GM19239 (cell line): ENCODE results near the gene PCDHA12.
"Not testable (repeated sequence)": the region's sequence is repeated elsewhere in the genome, so short reads cannot be mapped to it uniquely, and the experiment has no call there.

Experiments
- DNase-seq: peaks from one replicate; pipeline ENCODE4 v3.0.0; 2011; ENCODE audit warnings: low spot score; ENCODE audit not compliant: insufficient read length
- FAIRE-seq: peaks from 2 replicates; lab custom pipeline; 2011; peaks lifted over from hg19 to GRCh38; lab: Jason Lieb, UNC

Gene PCDHA12

GRCh38 chr5:140855772-140856674 lies 19.1 kb upstream of the PCDHA12 start, which contains the start of gene PCDHA10:
PCDHA10 (plus strand) TSS chr5:140855897; CDS start chr5:140856049, 152 bp downstream.
- DNase-seq (no peak), FAIRE-seq (no peak)

GRCh38 chr5:140857177-140857986 lies 17.7 kb upstream of the PCDHA12 start:
- DNase-seq: no peak
- FAIRE-seq: no peak

- no peak for FAIRE-seq
Observed at GRCh38 chr5:140857987-140858240, 17.2 kb upstream of the PCDHA12 start.

GRCh38 chr5:140862441-140863295 lies 12.4 kb upstream of the PCDHA12 start:
- DNase-seq (no peak), FAIRE-seq (no peak)

More at GRCh38 chr5:140857987-140858240, 17.2 kb upstream of the PCDHA12 start:
- no peak for DNase-seq

- FAIRE-seq (no peak), DNase-seq (no peak)
Observed at GRCh38 chr5:140868721-140869554, 6.2 kb upstream of the PCDHA12 start, which contains the start of gene PCDHA11. PCDHA11 (plus strand) TSS chr5:140868957; CDS start chr5:140869104, 147 bp downstream.

- FAIRE-seq: no peak
- no peak for DNase-seq
Observed at GRCh38 chr5:140869555-140869886, 5.6 kb upstream of the PCDHA12 start.

- no peak for FAIRE-seq
- no peak for DNase-seq
Observed at GRCh38 chr5:140870221-140871201, 4.6 kb upstream of the PCDHA12 start.

- FAIRE-seq, DNase-seq: not testable (repeated sequence)
Observed at GRCh38 chr5:140876541-140877261, 1.6 kb downstream of the PCDHA12 start.

GRCh38 chr5:140877262-140877581 lies 2.1 kb downstream of the PCDHA12 start:
- DNase-seq: no peak
- no peak for FAIRE-seq

- no peak for DNase-seq
- no peak for FAIRE-seq
Observed at GRCh38 chr5:140881889-140882590, 6.9 kb downstream of the PCDHA12 start, which contains the start of gene PCDHA13. PCDHA13 (plus strand) TSS chr5:140882124; CDS start chr5:140882269, 145 bp downstream.

GRCh38 chr5:140882591-140882899 lies 7.4 kb downstream of the PCDHA12 start:
- DNase-seq (no peak), FAIRE-seq (no peak)

GRCh38 chr5:140883373-140883772 lies 8.3 kb downstream of the PCDHA12 start:
- no peak for DNase-seq
- no peak for FAIRE-seq

GRCh38 chr5:140883927-140884697 lies 9.0 kb downstream of the PCDHA12 start:
- DNase-seq (no peak), FAIRE-seq (no peak)

GRCh38 chr5:140916325-140916724 lies 41.2 kb downstream of the PCDHA12 start:
- DNase-seq (no peak), FAIRE-seq (no peak)

- FAIRE-seq: no peak
- DNase-seq: no peak
Observed at GRCh38 chr5:140923601-140924000, 48.5 kb downstream of the PCDHA12 start.

- FAIRE-seq (no peak), DNase-seq (no peak)
Observed at GRCh38 chr5:140925806-140926442, 50.8 kb downstream of the PCDHA12 start, which contains the start of gene PCDHAC1. PCDHAC1 (plus strand) TSS chr5:140926299; CDS start chr5:140926893, 594 bp downstream.
